HEK293 (cell line): Measurements from ENCODE around the gene E2F1.
A peak's percentile ranks its signal among the peaks of the same experiment; 100 is the strongest.

Source experiments
- CTCF ChIA-PET: fragments of 350-600 bp; formaldehyde crosslinking; extraction: SDS; loops from one replicate; lab custom pipeline; 2021; ENCODE audit warnings: antibody characterized with exemption; lab: Yijun Ruan, JAX
- POLR2A ChIA-PET: fragments of 300-600 bp; formaldehyde crosslinking; extraction: SDS; loops from one replicate; lab custom pipeline; 2020; ENCODE audit warnings: antibody characterized with exemption, inconsistent platforms; lab: Yijun Ruan, JAX
- H3K27ac ChIP-seq: fragments of 200-500 bp; sonication (Bioruptor generic); 2 replicates; pipeline ENCODE4 v1.5.1; 2014; ENCODE audit warnings: low read depth, low read length, control low read depth, inconsistent platforms; ENCODE audit errors: extremely low read depth
- H3K36me3 ChIP-seq, 2 experiments: fragments of 200-500 bp in 1 of 2; sonication (Bioruptor generic) in 1 of 2; 1 replicate in 1 of 2; 2 replicates in 1 of 2; pipeline ENCODE4 v1.5.1; 2014 to 2017; ENCODE audit warnings: inconsistent platforms in 2 of 2, low read length in 2 of 2; ENCODE audit not compliant: control insufficient read depth in 2 of 2, insufficient read depth in 1 of 2
- H3K4me1 ChIP-seq: fragments of 200-500 bp; sonication (Bioruptor generic); 2 replicates; pipeline ENCODE4 v1.5.1; 2014; ENCODE audit warnings: mild to moderate bottlenecking, low read length, inconsistent platforms; ENCODE audit not compliant: control insufficient read depth, insufficient read depth
- H3K4me3 ChIP-seq: 2 replicates; pipeline ENCODE4 v1.5.1; 2011; ENCODE audit warnings: low read depth, mild to moderate bottlenecking, control low read depth, low read length, moderate library complexity
- H3K9me3 ChIP-seq: fragments of 200-500 bp; sonication (Bioruptor generic); 2 replicates; pipeline ENCODE4 v1.5.1; 2014; ENCODE audit warnings: low read depth, low read length, inconsistent platforms; ENCODE audit not compliant: control insufficient read depth, insufficient read depth
- SCRT2 ChIP-seq: fragments of 450-650 bp; formaldehyde crosslinking; IDR thresholded peaks from 2 replicates; pipeline ENCODE4 v1.5.1; 2016; ENCODE audit warnings: missing biosample characterization, missing genetic modification characterization
- ZBTB20 ChIP-seq: fragments of 450-650 bp; formaldehyde crosslinking; IDR thresholded peaks from 2 replicates; pipeline ENCODE4 v1.5.1; 2016; ENCODE audit warnings: missing biosample characterization, missing genetic modification characterization
- ZNF138 ChIP-seq: fragments of 450-650 bp; formaldehyde crosslinking; IDR thresholded peaks from 2 replicates; pipeline ENCODE4 v1.5.1; 2016; ENCODE audit warnings: missing biosample characterization, missing genetic modification characterization, borderline replicate concordance
- ZNF302 ChIP-seq: fragments of 450-650 bp; formaldehyde crosslinking; IDR thresholded peaks from 2 replicates; pipeline ENCODE4 v1.5.1; 2016; ENCODE audit warnings: missing biosample characterization, missing genetic modification characterization, low read depth
- ZNF350 ChIP-seq: fragments of 450-650 bp; formaldehyde crosslinking; IDR thresholded peaks from 2 replicates; pipeline ENCODE4 v1.5.0; 2017; ENCODE audit warnings: missing biosample characterization, mild to moderate bottlenecking, missing genetic modification characterization
- ZNF521 ChIP-seq: fragments of 450-650 bp; formaldehyde crosslinking; IDR thresholded peaks from 2 replicates; pipeline ENCODE4 v1.5.1; 2017; ENCODE audit warnings: missing biosample characterization, mild to moderate bottlenecking, missing genetic modification characterization
- ZNF600 ChIP-seq: fragments of 450-650 bp; formaldehyde crosslinking; IDR thresholded peaks from 2 replicates; pipeline ENCODE4 v1.5.1; 2016; ENCODE audit warnings: missing biosample characterization, missing genetic modification characterization
- ZNF610 ChIP-seq: fragments of 450-650 bp; formaldehyde crosslinking; IDR thresholded peaks from 2 replicates; pipeline ENCODE4 v1.5.1; 2016; ENCODE audit warnings: missing biosample characterization, missing genetic modification characterization, borderline replicate concordance
- ZNF658 ChIP-seq: fragments of 450-650 bp; formaldehyde crosslinking; IDR thresholded peaks from 2 replicates; pipeline ENCODE4; 2016; ENCODE audit warnings: missing biosample characterization, missing genetic modification characterization
- ZXDB ChIP-seq: fragments of 450-650 bp; formaldehyde crosslinking; IDR thresholded peaks from 2 replicates; pipeline ENCODE4 v1.5.1; 2016; ENCODE audit warnings: missing biosample characterization, missing genetic modification characterization
- TF ChIP-seq, protein P1 (sequence below): fragments of 450-650 bp; formaldehyde crosslinking; IDR thresholded peaks from 2 replicates; pipeline ENCODE4 v1.5.1; 2017; ENCODE audit warnings: missing biosample characterization, missing genetic modification characterization
- TF ChIP-seq, protein P2 (sequence below): fragments of 450-650 bp; formaldehyde crosslinking; IDR thresholded peaks from 2 replicates; pipeline ENCODE4; 2016; ENCODE audit warnings: missing biosample characterization, missing genetic modification characterization
- TF ChIP-seq, protein P3 (sequence below): fragments of 450-650 bp; formaldehyde crosslinking; IDR thresholded peaks from 2 replicates; pipeline ENCODE4 v1.5.1; 2016; ENCODE audit warnings: missing biosample characterization, missing genetic modification characterization, borderline replicate concordance
- TF ChIP-seq, protein P4 (sequence below): fragments of 450-650 bp; formaldehyde crosslinking; IDR thresholded peaks from 2 replicates; pipeline ENCODE4 v1.5.1; 2016; ENCODE audit warnings: missing biosample characterization, missing genetic modification characterization, low read depth
- TF ChIP-seq, protein P5 (sequence below): fragments of 450-650 bp; formaldehyde crosslinking; IDR thresholded peaks from 2 replicates; pipeline ENCODE4 v1.5.1; 2016; ENCODE audit warnings: missing biosample characterization, missing genetic modification characterization

The E2F1 gene

DNA sequence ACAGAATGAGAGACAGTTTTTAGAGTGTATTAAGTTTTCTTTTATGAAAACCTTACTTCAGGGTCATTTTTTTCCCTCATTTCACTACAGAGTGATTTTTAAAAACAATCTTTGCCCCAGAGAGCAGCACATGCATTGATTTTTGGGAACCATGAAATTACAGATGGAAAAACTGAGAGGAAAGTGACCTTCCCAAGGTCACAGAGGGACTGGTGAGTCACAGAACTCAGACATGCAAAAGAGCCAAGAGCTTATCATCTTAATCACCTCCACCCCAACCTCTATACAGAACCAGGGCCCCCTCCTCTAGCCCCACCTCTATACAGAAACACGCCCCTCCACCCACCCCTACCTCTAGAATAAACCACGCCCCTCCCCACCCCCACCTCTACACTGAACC lies 23.2 kb upstream of the E2F1 start:
- H3K27ac ChIP-seq, result no peak overlapping the region
- H3K9me3 ChIP-seq, result no peaks in the 10 kb centered on the region
- POLR2A ChIA-PET, result interaction anchor here (0.6 kb wide), 1 partner anchor 70 kb away, joined by 5 read pairs; no protein-coding TSS in a partner anchor
- CTCF ChIA-PET, result no interaction called here
- H3K4me3 ChIP-seq, result no peak overlapping the region
- H3K4me1 ChIP-seq, result no peaks in the 10 kb centered on the region
- no peak for TF ChIP-seq ZNF350 (tag by site-specific recombination)
- no peak for TF ChIP-seq ZNF521
- no peak for TF ChIP-seq ZBTB20 (tag by site-specific recombination)
- no peak for TF ChIP-seq ZNF302 (tag by site-specific recombination)
- TF ChIP-seq, protein P1, sequence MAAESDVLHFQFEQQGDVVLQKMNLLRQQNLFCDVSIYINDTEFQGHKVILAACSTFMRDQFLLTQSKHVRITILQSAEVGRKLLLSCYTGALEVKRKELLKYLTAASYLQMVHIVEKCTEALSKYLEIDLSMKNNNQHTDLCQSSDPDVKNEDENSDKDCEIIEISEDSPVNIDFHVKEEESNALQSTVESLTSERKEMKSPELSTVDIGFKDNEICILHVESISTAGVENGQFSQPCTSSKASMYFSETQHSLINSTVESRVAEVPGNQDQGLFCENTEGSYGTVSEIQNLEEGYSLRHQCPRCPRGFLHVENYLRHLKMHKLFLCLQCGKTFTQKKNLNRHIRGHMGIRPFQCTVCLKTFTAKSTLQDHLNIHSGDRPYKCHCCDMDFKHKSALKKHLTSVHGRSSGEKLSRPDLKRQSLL (tag by site-specific recombination), result no peak
- TF ChIP-seq, all 188 proteins: peak for 0
- H3K36me3 ChIP-seq, result no peaks in the 10 kb centered on the region

DNA sequence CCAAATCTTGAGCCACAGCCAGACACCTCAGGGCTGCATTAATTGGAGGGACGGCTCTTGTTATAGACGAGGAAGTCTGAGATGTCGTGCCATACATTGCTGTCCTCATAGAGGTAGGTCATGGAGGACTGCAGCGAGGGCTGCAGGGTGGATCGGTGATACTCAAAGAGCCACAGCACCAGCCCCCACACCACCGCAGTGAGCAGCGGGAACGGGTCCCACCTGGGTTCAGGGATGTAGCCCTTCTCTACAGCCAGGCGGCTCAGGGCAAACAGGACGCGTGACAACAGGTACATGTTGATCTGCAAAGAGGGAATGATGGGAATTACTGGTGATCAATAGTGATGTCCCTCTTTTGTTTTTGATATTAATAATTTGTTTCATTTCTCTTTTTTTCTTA lies 21.5 kb upstream of the E2F1 start:
- Histone ChIP-seq H3K4me1 (no peaks in the 10 kb centered on the region), H3K36me3 (no peaks in the 10 kb centered on the region), H3K4me3 (no peak overlapping the region), H3K27ac (no peak overlapping the region), H3K9me3 (no peaks in the 10 kb centered on the region)
- POLR2A ChIA-PET, result no interaction called here
- CTCF ChIA-PET, result no interaction called here
- TF ChIP-seq, protein P2, sequence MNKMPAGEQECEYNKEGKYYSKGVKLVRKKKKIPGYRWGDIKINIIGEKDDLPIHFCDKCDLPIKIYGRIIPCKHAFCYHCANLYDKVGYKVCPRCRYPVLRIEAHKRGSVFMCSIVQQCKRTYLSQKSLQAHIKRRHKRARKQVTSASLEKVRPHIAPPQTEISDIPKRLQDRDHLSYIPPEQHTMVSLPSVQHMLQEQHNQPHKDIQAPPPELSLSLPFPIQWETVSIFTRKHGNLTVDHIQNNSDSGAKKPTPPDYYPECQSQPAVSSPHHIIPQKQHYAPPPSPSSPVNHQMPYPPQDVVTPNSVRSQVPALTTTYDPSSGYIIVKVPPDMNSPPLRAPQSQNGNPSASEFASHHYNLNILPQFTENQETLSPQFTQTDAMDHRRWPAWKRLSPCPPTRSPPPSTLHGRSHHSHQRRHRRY, result no peak
- TF ChIP-seq ZXDB (tag by site-specific recombination), result no peak
- TF ChIP-seq, protein P3, sequence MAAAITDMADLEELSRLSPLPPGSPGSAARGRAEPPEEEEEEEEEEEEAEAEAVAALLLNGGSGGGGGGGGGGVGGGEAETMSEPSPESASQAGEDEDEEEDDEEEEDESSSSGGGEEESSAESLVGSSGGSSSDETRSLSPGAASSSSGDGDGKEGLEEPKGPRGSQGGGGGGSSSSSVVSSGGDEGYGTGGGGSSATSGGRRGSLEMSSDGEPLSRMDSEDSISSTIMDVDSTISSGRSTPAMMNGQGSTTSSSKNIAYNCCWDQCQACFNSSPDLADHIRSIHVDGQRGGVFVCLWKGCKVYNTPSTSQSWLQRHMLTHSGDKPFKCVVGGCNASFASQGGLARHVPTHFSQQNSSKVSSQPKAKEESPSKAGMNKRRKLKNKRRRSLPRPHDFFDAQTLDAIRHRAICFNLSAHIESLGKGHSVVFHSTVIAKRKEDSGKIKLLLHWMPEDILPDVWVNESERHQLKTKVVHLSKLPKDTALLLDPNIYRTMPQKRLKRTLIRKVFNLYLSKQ (tag by site-specific recombination), result no peak
- no peak for TF ChIP-seq ZNF138 (tag by site-specific recombination)
- TF ChIP-seq SCRT2 (tag by site-specific recombination), result peak; percentile 84
- TF ChIP-seq, protein P4, sequence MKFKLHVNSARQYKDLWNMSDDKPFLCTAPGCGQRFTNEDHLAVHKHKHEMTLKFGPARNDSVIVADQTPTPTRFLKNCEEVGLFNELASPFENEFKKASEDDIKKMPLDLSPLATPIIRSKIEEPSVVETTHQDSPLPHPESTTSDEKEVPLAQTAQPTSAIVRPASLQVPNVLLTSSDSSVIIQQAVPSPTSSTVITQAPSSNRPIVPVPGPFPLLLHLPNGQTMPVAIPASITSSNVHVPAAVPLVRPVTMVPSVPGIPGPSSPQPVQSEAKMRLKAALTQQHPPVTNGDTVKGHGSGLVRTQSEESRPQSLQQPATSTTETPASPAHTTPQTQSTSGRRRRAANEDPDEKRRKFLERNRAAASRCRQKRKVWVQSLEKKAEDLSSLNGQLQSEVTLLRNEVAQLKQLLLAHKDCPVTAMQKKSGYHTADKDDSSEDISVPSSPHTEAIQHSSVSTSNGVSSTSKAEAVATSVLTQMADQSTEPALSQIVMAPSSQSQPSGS, result no peak
- TF ChIP-seq ZNF658, result no peak

DNA sequence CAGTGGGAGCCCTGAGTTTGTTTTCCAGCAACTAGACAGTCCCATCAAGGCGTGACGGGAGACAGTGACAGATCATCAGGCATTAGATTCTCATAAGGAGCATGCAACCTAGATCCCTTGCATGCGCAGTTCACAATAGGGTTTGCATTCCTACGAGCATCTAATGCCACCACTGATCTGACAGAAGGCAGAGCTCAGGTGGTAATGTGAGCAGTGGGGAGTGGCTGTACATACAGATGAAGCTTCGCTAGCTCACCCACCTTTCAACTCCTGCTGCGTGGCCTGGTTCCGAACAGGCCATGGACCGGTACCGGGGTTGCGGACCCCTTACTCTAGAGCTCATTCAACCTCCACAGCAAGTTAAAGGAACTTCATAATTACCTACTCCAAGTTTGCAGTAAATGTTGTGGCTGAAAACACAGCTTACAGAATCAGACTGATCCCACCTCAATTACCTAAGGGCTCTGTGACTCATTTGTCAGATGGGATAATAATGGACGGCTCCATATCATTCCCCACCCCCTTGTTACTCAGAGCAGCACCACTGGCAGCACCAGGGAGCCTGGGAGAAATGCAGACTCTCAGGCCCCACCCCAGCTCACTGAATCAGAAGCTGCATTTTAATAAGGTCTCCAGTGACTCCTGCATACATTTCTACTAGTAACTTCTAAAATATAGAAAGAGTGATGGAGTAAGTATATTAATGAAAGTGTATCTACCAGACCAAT lies 18.2 kb upstream of the E2F1 start:
- H3K27ac ChIP-seq, result no peak overlapping the region
- no peaks in the 10 kb centered on the region for H3K4me1 ChIP-seq
- no peaks in the 10 kb centered on the region for H3K9me3 ChIP-seq
- CTCF ChIA-PET, result interaction anchor here (0.6 kb wide), 1 partner anchor 47 kb away, joined by 3 read pairs; no protein-coding TSS in a partner anchor
- H3K36me3 ChIP-seq, result no peaks in the 10 kb centered on the region
- POLR2A ChIA-PET, result no interaction called here
- no peak overlapping the region for H3K4me3 ChIP-seq
- TF ChIP-seq, protein P5, sequence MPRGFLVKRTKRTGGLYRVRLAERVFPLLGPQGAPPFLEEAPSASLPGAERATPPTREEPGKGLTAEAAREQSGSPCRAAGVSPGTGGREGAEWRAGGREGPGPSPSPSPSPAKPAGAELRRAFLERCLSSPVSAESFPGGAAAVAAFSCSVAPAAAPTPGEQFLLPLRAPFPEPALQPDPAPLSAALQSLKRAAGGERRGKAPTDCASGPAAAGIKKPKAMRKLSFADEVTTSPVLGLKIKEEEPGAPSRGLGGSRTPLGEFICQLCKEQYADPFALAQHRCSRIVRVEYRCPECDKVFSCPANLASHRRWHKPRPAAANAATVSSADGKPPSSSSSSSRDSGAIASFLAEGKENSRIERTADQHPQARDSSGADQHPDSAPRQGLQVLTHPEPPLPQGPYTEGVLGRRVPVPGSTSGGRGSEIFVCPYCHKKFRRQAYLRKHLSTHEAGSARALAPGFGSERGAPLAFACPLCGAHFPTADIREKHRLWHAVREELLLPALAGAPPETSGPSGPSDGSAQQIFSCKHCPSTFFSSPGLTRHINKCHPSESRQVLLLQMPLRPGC (tag by site-specific recombination), result no peak
- TF ChIP-seq ZNF600 (0 out of 2 replicates have a peak, but pooled peaks have one; percentile 41), ZNF610 (tag by site-specific recombination) (peak; percentile 99)
